Measurements from ENCODE around the gene CLEC4F. TPM values are rescaled to one million over a fixed set of nuclear protein-coding genes. Genes with fewer than 3 reads are reported as not detected.

Gene CLEC4F
- total and polyA plus RNA-seq, 2 of the 4 experiments (the other 2 are of a cell fraction) = not detected

GRCh38 chr2:70831861-70832260 is 11.5 kb upstream of the CLEC4F start:
- TF ChIP-seq CHD1 (IDR thresholded peaks at IDR 0.05; ENCODE audit: low read depth, low read length) = no peak
- TF ChIP-seq RAD21 (IDR thresholded peaks at IDR 0.05; ENCODE audit: low read length) = no peak
- TF ChIP-seq POLR2A (IDR thresholded peaks at IDR 0.05; ENCODE audit: low read depth, low read length) = no peak
- Histone ChIP-seq H3K9me1 (ENCODE audit: insufficient read depth, low read length) (no peaks in the 10 kb centered on the region), H3K27ac (ENCODE audit: insufficient read depth, low read length) (no peak overlapping the region), H3K4me2 (ENCODE audit: low read depth, low read length) (no peak overlapping the region), H2AK5ac (ENCODE audit: low read depth, low read length) (no peak overlapping the region), H2BK15ac (ENCODE audit: low read depth, low read length) (no peak overlapping the region), H3K4me1 (ENCODE audit: control insufficient read depth, insufficient read depth, low read length) (no peaks in the 10 kb centered on the region), H3K79me1 (ENCODE audit: low read depth in 1 of 2, low read length in 2 of 2) (no peaks in the 10 kb centered on the region), H4K5ac (ENCODE audit: low read depth, low read length) (no peak overlapping the region), H2AK9ac (replicated peaks; ENCODE audit: low read depth, low read length, poor library complexity) (no peak overlapping the region), H3K4me3 (ENCODE audit: insufficient read depth, low read depth, low read length) (no peak overlapping the region), H4K91ac (ENCODE audit: insufficient read depth, low read depth, low read length) (no peak overlapping the region), H4K8ac (ENCODE audit: low read depth in 2 of 2, low read length in 2 of 2) (no peak overlapping the region), H2AFZ (replicated peaks; ENCODE audit: low read length, poor library complexity) (peak overlapping the region; percentile 24), H3K9me3 (ENCODE audit: control insufficient read depth, insufficient read depth, low read length) (no peaks in the 10 kb centered on the region), H3K9ac (ENCODE audit: low read depth, low read length) (no peak overlapping the region), H4K20me1 (ENCODE audit: insufficient read depth, low read length) (no peaks in the 10 kb centered on the region), H3K56ac (ENCODE audit: extremely low read depth, insufficient read depth, low read length) (no peak overlapping the region), H3K36me3 (ENCODE audit: control insufficient read depth, insufficient read depth, low read length) (no peaks in the 10 kb centered on the region), H2BK5ac (ENCODE audit: low read depth, low read length, poor library complexity, severe bottlenecking) (no peak overlapping the region), H3K4ac (ENCODE audit: low read depth, low read length) (no peak overlapping the region), H3K18ac (ENCODE audit: low read depth, low read length) (no peak overlapping the region), H3K23ac (ENCODE audit: low read depth, low read length) (no peak overlapping the region), H3K27me3 (ENCODE audit: control insufficient read depth, insufficient read depth, low read length) (peaks cover 14% of the 10 kb centered on the region), H2BK120ac (ENCODE audit: low read depth, low read length) (no peak overlapping the region), H2BK20ac (ENCODE audit: low read depth, low read length) (no peak overlapping the region), H3K14ac (replicated peaks; ENCODE audit: low read depth, low read length) (no peak overlapping the region)
- 66% methylated on average over 5 of the region's 6 CpGs; no CpG with 5 or more reads in 1 of the 2 experiments for WGBS, 2 experiments (ENCODE audit: extremely low coverage in 2 of 2, insufficient read length in 1 of 2)
- intact Hi-C loops (cut with micrococcal nuclease) (no loop called here), dilution Hi-C loops (cut with HindIII; ENCODE audit: low sequenced_read_pairs, unreplicated experiment) (no loop called here), in situ Hi-C loops (cut with MboI; ENCODE audit: low sequenced_read_pairs) (no loop called here)
- ChIA-PET CTCF (no interaction called here), POLR2A (ENCODE audit: unreplicated experiment) (no interaction called here)
- ATAC-seq (ENCODE audit: low read depth) (no peak), DNase-seq (no peak)
- no TSS peak for BruUV-seq (replicated peaks)
